ENCODE data around the gene CHST11. TPM values are rescaled to one million over a fixed set of nuclear protein-coding genes. Genes with fewer than 3 reads are reported as not detected.

The CHST11 gene
- total and polyA plus RNA-seq, 2 of the 4 experiments (the other 2 are of a cell fraction) = 1.4 to 2.7 TPM

- no peak overlapping the region for H2BK20ac ChIP-seq (ENCODE audit: low read depth, low read length)
- no peaks in the 10 kb centered on the region for H3K9me1 ChIP-seq (ENCODE audit: insufficient read depth, low read length)
- H3K23ac ChIP-seq (ENCODE audit: low read depth, low read length) = no peak overlapping the region
- no peaks in the 10 kb centered on the region for H3K79me1 ChIP-seq (ENCODE audit: low read depth in 1 of 2, low read length in 2 of 2)
- H3K4me1 ChIP-seq (ENCODE audit: control insufficient read depth, insufficient read depth, low read length) = no peaks in the 10 kb centered on the region
- in situ Hi-C loops (cut with MboI; ENCODE audit: low sequenced_read_pairs) (no loop called here), intact Hi-C loops (cut with micrococcal nuclease) (loop anchor here (5.0 kb wide), 1 partner anchor 922 kb away; no protein-coding TSS in a partner anchor), dilution Hi-C loops (cut with HindIII; ENCODE audit: low sequenced_read_pairs, unreplicated experiment) (no loop called here)
- ChIA-PET CTCF (no interaction called here), POLR2A (ENCODE audit: unreplicated experiment) (no interaction called here)
- H2BK120ac ChIP-seq (ENCODE audit: low read depth, low read length) = no peak overlapping the region
- 88% methylated on average over 3 of the region's 5 CpGs; no CpG with 5 or more reads in 1 of the 2 experiments for WGBS, 2 experiments (ENCODE audit: extremely low coverage in 2 of 2, insufficient read length in 1 of 2)
- H3K14ac ChIP-seq (replicated peaks; ENCODE audit: low read depth, low read length) = no peak overlapping the region
- H3K56ac ChIP-seq (ENCODE audit: extremely low read depth, insufficient read depth, low read length) = no peak overlapping the region
- no peak overlapping the region for H4K8ac ChIP-seq (ENCODE audit: low read depth in 2 of 2, low read length in 2 of 2)
- no peak overlapping the region for H3K4ac ChIP-seq (ENCODE audit: low read depth, low read length)
- H3K36me3 ChIP-seq (ENCODE audit: control insufficient read depth, insufficient read depth, low read length) = no peaks in the 10 kb centered on the region
- no peak overlapping the region for H3K4me2 ChIP-seq (ENCODE audit: low read depth, low read length)
- H3K27me3 ChIP-seq (ENCODE audit: control insufficient read depth, insufficient read depth, low read length) = peaks cover 30% of the 10 kb centered on the region
- no peak overlapping the region for H3K18ac ChIP-seq (ENCODE audit: low read depth, low read length)
- no peak overlapping the region for H2BK15ac ChIP-seq (ENCODE audit: low read depth, low read length)
- H2AK5ac ChIP-seq (ENCODE audit: low read depth, low read length) = no peak overlapping the region
- H4K20me1 ChIP-seq (ENCODE audit: insufficient read depth, low read length) = no peaks in the 10 kb centered on the region; the same call in 1 of the 2 replicates
- BruUV-seq (replicated peaks) = no TSS peak
- no peak overlapping the region for H2AFZ ChIP-seq (replicated peaks; ENCODE audit: low read length, poor library complexity)
- no peak for DNase-seq
- no peak overlapping the region for H3K4me3 ChIP-seq (ENCODE audit: insufficient read depth, low read depth, low read length)
- H3K9me3 ChIP-seq (ENCODE audit: control insufficient read depth, insufficient read depth, low read length) = no peaks in the 10 kb centered on the region; the same call in 1 of the 2 replicates
- H2BK5ac ChIP-seq (ENCODE audit: low read depth, low read length, poor library complexity, severe bottlenecking) = no peak overlapping the region
- TF ChIP-seq MXI1 (IDR thresholded peaks at IDR 0.05; ENCODE audit: borderline replicate concordance, low read depth, low read length) (no peak), RCOR1 (IDR thresholded peaks at IDR 0.05; ENCODE audit: insufficient replicate concordance, low read length) (no peak), USF2 (IDR thresholded peaks at IDR 0.05; ENCODE audit: low read depth, low read length) (no peak), CTCF (conservative IDR thresholded peaks at IDR 0.05; ENCODE audit: low read depth, low read length) (no peak)
- no peak overlapping the region for H4K5ac ChIP-seq (ENCODE audit: low read depth, low read length)
- ATAC-seq (ENCODE audit: low read depth) = no peak
- no peak overlapping the region for H2AK9ac ChIP-seq (replicated peaks; ENCODE audit: low read depth, low read length, poor library complexity)
- no peak overlapping the region for H3K27ac ChIP-seq (ENCODE audit: insufficient read depth, low read length)
- H3K9ac ChIP-seq (ENCODE audit: low read depth, low read length) = no peak overlapping the region
- no peak overlapping the region for H4K91ac ChIP-seq (ENCODE audit: insufficient read depth, low read depth, low read length)
Measured at GRCh38 chr12:104659058-104659457, 202.3 kb downstream of the CHST11 start.
